Activated T-cell treated with anti-CD3 and anti-CD28 coated beads, Interleukin-2, amount 50 U/mL, for 1 hour (primary cell): Measurements from ENCODE around the gene MTERF4.

ENCODE experiments used
- DNase-seq: peaks from one replicate; pipeline ENCODE4 v3.0.0-alpha.2; 2020

Gene MTERF4

DNA sequence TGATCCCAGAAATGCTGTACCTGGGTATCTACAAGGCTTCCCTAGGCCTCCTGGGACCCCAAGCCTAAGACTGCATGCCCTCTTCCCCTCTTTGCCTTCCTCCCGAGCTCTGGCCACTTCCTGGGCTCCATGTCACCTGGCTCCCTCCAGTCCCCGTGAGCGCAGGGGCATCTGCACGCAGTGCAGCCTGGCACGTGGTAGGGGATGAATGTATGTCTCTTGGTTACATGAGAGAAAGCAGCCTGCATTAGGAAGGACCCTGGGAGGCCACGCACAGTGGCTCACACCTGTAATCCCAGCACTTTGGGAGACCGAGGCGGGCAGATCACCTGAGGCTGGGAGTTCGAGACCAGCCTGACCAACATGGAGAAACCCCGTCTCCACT, 31.3 kb upstream of the MTERF4 start:
- no peak for DNase-seq

DNA sequence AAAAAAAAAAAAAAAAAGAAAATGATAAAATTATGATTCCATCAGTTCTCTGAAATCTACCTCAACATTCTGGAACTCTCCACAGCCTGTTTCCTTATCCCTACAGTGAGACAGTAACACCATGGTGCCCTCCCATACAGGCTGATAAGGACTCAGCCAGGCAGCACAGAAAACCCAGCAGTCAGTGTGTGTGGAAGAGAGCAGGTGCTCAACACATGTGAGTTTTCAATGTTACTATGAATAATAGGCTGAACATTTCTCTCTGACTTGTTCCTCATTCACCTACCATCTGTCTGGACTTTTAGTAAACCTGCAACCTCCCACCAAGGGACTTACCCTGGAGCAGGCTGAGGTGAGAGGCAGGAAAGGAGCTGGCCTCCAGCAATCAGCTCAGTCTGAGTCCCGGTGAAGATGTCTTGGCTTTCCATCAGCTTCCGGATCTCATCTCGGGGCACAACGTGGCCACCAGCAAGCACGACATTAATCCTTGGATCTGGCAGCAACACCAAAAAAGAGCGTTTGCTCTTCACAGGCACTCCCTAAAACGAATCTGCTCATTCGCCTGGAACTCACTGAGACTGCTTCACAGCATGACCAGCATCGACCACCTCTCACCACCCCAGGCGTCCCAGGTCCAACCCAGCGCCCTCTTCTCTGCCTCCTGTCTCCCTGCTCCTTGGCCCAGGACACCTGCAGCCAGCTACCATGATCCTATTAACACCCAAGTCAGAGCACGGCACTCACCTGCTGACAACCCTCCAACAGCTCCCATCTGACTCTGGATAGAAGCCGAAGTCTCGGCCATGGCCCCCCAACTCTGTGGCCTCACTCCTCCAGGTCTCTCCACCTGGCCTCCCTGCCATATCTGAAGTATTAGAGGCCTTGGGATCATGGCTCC, 30.7 kb upstream of the MTERF4 start:
- DNase-seq: no peak

DNA sequence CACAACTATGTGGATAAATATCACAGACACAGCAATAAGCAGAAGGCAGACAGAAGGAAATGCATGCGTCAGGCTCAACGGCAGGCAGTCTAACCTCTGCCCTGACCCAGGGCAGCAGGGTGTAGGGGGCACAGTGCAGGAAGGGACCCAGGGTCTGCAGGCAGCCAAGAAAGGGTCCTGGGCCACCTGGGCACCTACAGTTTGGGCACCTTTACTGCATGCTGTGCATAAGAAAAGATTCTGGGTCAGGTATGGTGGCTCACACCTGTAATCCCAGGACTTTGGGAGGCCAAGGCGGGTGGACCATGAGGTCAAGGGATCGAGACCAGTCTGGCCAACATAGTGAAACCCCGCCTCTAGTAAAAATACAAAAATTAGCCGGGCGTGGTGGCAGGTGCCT, 29.4 kb upstream of the MTERF4 start:
- DNase-seq: no peak

DNA sequence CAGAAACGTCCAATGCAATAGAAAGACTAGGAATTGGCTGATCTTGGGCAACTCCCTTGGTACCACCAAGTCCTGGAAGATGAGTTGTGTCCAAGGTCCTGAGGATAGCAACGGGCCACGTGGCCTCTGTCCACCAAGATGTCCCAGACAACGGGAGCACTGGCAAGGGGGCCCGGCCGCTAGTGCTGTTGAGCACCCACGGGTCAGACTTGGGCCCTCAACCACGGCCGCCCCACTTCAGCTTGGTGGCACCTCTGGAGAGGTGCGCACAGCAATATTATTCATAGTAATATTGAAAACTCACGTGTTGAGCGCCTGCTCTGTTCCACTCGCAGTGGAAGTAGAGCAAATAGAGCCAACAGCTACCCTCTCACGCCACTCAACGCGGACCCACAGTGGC, 28.2 kb upstream of the MTERF4 start:
- DNase-seq: no peak

DNA sequence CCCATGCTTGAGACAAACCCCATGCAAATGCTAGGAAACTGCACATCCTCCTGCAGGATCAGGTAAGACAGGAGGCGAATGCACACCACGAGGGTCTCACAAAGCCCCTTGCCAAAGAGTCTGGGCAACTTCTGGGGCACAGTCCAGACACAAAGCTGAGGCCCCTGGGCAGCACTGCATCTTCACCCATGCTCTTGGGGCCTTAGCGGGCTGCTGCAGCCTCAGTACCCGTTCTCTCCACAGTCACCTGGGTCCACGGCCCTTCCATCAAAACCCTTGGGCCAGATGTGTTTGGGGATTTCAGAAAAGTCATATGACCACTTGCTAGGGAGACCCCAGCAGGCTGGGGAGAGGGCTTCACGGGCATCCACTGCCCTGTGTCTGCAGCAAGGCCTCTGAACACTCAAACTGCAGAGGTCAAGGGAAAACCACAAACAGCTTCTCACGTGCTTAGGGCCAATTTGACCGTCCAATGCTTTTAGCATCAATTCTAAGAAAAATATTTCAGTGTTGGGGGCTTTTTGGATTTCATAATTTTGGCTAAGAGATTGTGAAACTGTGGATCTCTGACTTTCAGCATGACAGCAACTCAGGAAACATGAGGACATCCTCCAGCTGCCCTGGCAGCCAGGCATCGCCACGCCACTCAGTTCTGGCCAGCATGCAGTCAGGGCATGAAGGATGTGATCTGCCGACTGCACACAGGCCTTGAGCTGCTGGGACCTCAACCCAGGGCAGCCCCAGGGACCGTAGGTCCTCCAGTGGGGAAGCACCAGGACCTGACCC, 27.2 kb upstream of the MTERF4 start:
- peak; percentile 10 for DNase-seq

DNA sequence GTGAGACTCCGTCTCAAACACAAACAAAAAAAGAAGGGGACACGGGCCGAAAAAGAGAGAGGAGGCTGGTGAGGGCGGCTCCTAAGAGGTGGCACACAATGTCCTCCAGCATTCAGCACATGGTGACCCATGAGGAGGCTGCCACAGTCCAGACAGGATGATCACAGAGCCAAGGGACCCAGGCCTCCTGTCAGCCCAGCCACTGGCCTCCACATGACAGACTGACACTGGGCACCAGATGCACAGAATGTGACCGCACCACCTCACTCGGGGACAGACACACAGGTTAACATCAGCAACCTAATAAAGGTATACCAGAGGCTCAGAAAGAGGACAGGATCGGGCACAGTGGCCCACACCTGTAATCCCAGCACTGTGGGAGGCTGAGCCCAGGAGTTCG, 26.2 kb upstream of the MTERF4 start:
- DNase-seq: no peak

DNA sequence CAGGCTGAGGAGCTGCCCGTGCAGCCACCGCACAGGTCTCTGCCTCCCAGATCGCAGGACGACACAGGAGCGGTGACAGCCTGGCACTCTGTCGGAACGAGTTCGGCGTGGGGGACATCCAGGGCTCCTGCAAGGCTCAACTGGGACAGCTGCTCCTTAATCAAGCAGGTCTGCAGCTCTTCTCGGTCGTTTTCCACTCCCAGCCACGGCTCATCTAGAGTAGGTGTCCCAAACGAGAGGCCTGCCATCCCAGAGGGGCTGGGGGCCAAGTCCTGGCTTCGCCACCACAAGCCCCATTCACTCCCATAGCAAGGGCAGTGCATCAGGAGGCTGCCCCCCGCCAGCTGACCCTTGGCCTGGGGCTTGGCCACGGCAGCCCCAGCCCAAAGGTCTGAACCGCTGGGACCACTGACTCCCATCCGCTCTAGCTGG, 24.7 kb upstream of the MTERF4 start:
- peak; percentile 15 for DNase-seq

DNA sequence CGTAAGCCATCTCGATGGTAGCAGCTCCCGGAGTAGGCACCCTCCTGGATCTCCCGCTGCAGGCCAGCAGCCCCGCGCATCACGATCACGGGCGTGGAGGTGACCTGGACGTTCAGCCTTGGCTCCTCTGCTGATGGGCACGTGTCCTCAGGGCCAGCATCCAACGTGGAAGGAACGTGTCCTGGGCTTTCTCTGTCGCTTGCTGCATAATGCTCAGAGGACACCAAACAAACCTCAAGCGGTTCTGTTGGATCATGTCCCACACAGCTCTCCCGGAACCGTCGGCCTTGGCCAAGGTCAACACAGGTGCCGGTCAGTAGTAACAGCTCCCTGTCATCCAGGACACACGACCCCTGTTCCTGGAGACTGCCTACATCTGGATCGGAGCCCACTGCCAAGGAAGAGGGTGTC, 24.1 kb upstream of the MTERF4 start:
- peak; percentile 15 for DNase-seq

DNA sequence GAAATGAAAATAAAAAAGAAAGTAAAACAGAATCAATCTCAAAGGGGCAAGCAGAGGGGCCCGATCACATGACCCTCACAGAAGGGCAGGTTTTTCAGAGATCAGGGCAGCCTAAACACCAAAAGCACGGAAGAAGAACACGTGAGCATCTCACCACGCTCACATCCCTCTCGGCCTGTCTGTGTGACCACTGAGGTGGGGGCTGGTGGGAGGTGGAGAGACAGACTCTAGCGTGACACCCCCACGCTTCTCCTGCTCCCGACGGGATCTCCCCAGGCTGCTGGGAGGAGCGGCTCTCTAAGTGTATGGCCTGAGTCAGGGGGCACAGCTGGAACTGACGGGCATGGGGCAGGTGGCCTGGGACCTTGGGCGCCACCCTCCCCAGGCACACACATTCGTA, 23.5 kb upstream of the MTERF4 start:
- peak; percentile 6 for DNase-seq

DNA sequence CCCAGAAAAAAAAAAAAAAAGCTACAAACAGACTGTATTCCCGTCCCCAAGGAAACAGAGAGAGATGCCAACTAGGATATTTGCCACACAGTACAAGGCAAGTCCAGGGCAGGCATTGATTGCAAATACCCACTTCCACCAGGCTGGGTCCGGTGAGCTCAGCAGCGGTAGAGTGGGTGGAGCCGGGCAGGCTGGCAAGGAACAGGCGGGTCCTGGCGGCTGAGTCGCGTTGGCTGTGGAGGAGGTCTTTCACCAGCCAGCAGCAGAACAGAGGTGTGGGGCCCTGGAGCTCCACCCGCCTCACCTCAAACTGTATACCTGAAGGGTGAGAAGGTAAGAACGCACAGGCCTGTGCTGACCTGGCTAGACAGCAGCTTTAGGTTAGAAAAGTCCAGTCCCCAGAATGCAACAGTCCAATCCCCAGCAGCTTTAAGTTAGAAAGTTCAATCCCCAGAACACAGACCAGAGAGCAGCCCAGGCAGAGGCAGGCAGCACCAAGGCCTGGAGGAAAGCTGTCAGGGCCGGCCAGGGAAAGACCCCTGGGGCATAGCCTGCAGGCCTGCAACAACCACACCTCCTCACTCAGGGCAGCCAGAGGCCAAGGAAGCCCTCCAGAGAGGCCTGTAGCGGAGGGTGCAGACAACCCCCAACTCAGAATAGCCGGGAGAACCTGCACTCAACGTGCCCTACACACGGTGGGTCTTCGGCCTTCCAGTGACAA, 21.9 kb upstream of the MTERF4 start:
- peak; percentile 46 for DNase-seq

DNA sequence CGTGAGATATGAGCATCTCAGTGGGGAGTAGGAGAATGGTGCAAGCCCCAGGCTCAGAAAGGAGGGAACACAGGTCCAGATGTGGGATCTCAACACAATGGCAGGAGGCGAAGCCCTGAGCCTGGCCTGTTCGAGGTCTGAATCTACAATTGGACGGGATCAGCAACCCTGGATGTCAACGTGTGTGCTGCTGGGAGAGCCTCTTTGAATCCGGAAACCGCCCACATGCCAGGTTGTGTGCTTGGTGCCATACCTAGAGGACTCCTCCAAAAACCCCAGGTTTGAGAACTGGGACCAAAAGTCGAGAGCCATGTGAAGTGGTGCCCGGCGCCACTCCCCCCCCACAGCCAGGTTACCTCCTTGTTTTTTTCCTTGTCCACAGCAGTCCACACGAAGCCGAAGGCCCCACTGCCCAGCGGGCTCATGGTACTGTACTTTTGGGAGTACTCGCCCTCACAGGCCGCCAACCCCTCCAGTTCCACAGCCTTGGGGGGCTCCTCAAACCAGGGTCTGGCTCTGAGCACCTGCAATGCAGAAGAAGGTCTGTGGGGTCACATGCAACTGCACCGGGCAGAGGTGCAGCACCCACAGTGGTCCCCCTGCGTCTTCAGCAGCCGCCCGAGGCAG, 20.4 kb upstream of the MTERF4 start:
- peak; percentile 11 for DNase-seq

DNA sequence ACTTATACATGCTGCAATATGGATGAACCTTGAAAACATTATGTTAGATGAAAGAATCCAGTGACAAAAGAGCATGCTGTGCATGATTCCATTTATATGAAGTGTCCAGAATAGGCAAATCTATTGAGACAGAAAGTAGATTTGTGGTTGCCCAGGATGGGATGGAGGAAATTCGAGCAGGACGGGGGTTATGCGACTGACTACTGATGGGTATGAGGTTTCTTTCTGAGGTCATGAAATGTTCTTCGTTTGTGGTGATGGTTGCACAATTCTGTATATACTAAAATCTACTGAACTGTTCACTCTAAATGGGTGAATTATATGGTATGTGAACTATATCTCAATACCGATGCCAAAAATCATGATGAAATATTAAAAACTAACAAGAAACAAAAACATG, 18.9 kb upstream of the MTERF4 start:
- no peak for DNase-seq

DNA sequence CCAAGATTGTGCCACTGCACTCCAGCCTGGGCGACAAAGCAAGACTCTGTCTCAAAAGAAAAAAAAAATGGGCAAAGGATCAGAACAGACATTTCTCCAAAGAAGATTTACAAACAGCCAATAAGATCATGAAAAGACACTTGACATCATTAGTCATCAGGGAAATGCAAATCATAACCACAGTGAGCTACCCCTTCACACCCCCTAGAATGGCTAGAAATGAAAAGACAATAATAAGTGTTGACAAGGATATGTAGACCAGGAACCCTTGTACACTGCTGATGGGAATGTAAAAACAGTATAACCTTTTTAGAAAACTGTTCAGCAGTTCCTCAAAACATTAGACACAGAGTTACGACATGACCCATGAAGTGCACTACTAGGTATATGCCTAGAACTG, 18.4 kb upstream of the MTERF4 start:
- no peak for DNase-seq

DNA sequence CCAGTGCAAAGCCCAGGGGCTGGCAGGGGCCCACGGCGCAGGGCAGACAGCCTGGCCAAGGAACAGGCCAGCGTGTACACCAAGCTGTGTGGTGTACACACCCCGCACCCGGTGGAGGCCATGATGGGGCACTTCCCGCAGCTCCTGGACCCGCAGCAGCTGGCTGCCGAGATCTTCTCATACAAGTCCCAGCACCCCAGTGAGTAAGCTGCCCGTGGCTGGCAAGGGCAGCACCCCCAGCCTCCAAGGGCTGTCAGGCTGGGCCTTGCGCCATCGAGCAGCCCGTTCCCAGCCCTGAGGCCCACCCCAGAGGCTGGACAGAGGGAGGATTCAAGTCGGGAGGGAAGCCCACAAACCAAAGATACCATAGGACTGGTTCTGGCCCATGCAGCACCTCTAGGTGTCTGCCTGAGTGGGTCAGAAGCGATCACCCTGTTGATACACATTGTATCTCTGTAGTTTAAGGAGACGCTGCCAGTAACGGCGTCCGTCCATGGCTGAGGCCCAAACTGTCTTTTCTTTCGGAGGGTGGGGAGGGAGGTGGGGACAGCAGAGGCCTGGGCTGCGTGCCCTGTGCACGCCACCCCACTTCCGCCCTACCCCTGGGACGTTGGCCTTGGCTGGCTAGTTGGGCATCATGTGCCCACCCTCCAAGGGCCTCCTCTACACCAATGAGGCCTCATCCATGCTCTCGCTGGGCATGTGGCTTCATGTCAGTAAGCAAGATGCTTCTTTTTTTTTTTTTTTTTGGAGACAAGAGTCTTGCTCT, 16.8 kb upstream of the MTERF4 start:
- peak; percentile 12 for DNase-seq

DNA sequence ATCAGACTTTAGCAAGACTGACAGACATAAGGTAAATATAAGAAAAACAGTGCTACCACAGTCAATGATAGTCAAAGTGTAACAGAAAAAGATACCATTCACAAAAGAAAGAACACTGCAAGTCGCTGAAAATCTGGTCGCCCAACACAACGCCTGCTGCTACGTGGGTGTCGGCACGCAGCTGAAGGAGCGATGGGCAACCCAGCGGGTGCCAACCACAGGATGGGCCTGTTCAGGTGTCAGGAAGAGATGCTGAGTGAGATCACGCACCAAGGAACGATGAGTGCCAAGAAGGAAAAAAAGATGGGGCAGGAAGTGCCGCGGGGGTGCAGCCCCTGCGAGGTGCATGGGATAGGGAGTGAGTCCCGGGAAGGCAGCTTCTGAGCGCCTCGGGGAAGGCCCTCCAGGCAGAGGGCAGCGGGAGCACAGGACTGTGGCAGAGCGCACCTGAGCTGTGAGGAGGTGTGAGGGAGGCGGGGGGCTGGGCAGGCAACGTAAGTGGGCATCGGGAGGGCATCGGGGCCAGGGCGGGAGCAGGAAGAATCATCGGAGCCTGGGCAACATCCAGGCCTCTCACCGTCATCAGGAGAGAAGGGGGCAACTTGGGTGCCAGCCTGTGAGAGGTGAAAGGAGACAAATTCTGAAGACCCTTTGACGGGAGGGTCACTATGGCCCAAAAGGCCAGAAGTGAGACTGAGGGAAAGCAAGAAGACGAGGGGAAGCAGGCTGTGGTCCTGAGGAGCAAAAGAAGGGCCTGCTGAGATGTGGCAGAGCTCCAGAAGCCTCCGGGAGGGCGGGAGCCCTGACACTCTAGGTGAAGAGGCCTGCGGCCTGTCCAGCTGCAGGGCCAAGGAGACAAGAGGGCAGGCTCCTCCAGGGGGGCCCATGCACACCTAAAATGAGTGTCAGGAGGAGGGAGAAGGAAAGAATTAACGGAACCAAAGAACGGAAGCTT, 14.8 kb upstream of the MTERF4 start:
- peak; percentile 11 for DNase-seq

DNA sequence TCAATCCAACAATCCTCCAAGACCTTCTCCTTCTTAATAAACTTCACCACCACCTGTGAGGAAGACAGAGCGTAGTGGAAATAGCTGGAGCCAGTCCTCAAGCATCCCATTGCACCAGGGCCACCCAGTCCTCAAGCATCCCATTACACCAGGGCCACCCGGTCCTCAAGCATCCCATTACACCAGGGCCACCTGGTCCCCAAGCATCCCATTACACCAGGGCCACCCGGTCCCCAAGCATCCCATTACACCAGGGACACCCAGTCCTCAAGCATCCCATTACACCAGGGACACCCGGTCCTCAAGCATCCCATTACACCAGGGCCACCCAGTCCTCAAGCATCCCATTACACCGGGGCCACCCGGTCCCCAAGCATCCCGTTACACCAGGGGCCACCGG, 13.3 kb upstream of the MTERF4 start:
- no peak for DNase-seq

DNA sequence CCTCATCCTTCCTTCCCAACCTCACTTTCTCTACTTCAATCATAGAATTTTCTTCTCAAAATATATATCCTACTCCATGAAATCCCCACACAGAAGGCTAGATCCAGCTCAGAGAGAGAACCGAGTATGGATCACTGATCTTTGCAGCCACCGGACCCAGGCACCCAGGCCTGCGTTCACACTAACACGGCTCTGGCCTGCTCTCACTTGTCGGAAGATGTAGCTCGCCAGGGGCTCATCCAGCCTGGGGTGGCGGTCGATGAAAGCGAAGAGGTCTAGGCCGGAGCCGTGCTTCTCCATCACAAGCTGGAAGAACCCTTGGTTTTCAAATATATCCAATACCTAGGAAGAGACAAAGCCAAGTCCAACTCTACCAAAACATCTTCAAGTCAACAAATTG, 12.7 kb upstream of the MTERF4 start:
- no peak for DNase-seq

DNA sequence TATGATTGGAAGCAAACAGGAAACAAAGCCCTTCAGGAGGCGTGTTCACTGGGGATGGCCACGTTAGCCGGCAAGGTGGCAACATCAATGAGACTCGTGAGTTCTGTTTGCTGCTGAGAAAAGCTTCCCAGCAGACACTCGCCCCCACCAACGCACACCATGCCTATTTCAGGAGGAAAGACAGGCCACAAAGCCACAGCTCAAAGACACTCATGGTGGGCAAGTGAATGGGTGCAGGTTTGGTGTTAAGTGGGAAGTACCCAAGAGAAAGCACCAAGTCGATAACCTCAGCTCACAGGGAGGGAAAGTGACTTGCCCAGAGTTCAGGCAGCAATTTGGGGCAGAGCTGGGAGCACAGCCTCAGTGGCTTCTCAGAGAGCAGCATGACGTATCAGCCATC, 10.5 kb upstream of the MTERF4 start:
- DNase-seq: peak; percentile 59

DNA sequence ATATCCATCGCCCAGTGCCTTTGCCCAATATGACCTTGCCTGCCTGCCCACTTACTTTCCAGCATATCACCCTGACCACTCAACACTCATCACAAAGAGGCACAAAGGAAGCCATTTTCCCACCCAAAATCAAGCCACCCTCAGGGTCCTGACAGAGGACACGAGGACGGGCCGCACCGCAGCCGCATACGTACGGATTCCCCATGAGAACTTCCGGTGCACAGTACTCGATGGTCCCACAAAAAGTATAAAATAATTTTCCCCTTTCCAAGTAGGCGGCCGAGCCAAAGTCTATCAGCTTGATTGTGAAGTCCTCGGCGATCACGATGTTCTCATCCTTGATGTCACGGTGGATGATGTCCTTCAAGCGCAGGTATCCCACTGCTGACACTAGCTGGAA, 10.0 kb upstream of the MTERF4 start:
- no peak for DNase-seq

DNA sequence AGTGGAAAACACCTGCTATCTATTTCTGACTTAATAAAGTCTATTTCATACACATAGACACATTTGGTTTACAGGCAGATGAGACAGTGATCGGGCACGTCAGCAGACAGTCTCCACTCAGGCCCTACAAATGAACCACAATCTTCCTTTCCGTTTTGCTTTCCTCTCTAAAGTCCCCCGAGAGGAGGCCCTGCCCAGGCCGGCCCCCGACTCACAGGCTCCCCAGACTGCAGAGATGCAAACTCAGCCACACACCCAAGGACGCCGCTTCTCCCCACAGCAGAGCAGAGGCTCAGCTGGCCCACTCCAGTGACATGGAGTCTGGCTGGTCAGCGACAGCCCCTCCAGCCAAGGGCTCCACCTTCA, 9.3 kb upstream of the MTERF4 start:
- peak; percentile 56 for DNase-seq
